Smooth muscle cell (in vitro differentiated cells): ENCODE measurements around the gene TMEM127. TPM values are rescaled to one million over a fixed set of nuclear protein-coding genes. Genes with fewer than 3 reads are reported as not detected.

Experiments used
- DNase-seq: peaks from one replicate; lab custom pipeline; 2025; ENCODE audit not compliant: unreplicated experiment; lab: John Stamatoyannopoulos, UW
- H2AFZ ChIP-seq: fragments of 200-600 bp; sonication (generic); 2 replicates; pipeline ENCODE4 v1.6.0; 2016; ENCODE audit warnings: antibody characterized with exemption, low read depth, mild to moderate bottlenecking
- H3F3A ChIP-seq: fragments of 200-600 bp; sonication (generic); 2 replicates; pipeline ENCODE4 v1.6.0; 2017; ENCODE audit warnings: antibody characterized with exemption, low read depth
- H3K27ac ChIP-seq: fragments of 200-600 bp; sonication (generic); 2 replicates; pipeline ENCODE4 v1.5.1; 2016; ENCODE audit warnings: low read depth, mild to moderate bottlenecking
- H3K27me3 ChIP-seq: fragments of 200-600 bp; sonication (generic); 2 replicates; pipeline ENCODE4 v1.6.1; 2016; ENCODE audit warnings: low read depth, mild to moderate bottlenecking
- H3K36me3 ChIP-seq: fragments of 200-600 bp; sonication (generic); 2 replicates; pipeline ENCODE4 v1.5.1; 2016; ENCODE audit warnings: low read depth
- H3K4me1 ChIP-seq: fragments of 200-600 bp; sonication (generic); 2 replicates; pipeline ENCODE4 v1.5.1; 2016; ENCODE audit warnings: low read depth
- H3K4me2 ChIP-seq: fragments of 200-600 bp; sonication (generic); 2 replicates; pipeline ENCODE4 v1.6.0; 2016; ENCODE audit warnings: mild to moderate bottlenecking
- H3K4me3 ChIP-seq: fragments of 200-600 bp; sonication (generic); 2 replicates; pipeline ENCODE4 v1.5.1; 2016; ENCODE audit warnings: mild to moderate bottlenecking
- H3K79me2 ChIP-seq: fragments of 200-600 bp; sonication (generic); 2 replicates; pipeline ENCODE4 v1.6.0; 2016; ENCODE audit warnings: low read depth, mild to moderate bottlenecking
- H3K9ac ChIP-seq: fragments of 200-600 bp; sonication (generic); 2 replicates; pipeline ENCODE4 v1.6.0; 2016; ENCODE audit warnings: low read depth
- H3K9me3 ChIP-seq: fragments of 200-600 bp; sonication (generic); replicated peaks from 2 replicates; pipeline ENCODE4 v1.5.1; 2016; ENCODE audit warnings: low read depth
- H4K20me1 ChIP-seq: fragments of 200-600 bp; sonication (generic); 2 replicates; pipeline ENCODE4 v1.6.0; 2016; ENCODE audit warnings: low read depth
- CTCF ChIP-seq: fragments of 200-600 bp; sonication (generic); IDR thresholded peaks from 2 replicates; pipeline ENCODE4 v1.5.1; 2017; ENCODE audit warnings: borderline replicate concordance, mild to moderate bottlenecking, antibody characterized with exemption; ENCODE audit not compliant: insufficient read depth, poor library complexity, severe bottlenecking
- WGBS: methylation state at CpG from one replicate; pipeline ENCODE4 v1.1.7; 2016; ENCODE audit warnings: low lambda C conversion rate; 5-methylcytosine and 5-hydroxymethylcytosine counted together
- polyA plus RNA-seq: library from polyadenylated mRNA; unstranded; fragments of >200 nt; fragmentation: Nextera tagmentation; extraction: Ambion mirVana; gene quantifications from 2 replicates; pipeline ENCODE4 v1.2.1, GENCODE V29; 2016
- total RNA-seq: library from RNA; depleted of rRNA; stranded (reverse); fragments of >200 nt; gene quantifications from 2 replicates; pipeline ENCODE4 v1.2.3, GENCODE V29; 2014

The TMEM127 gene
- total and polyA plus RNA-seq, 2 experiments from 2014 or later, result 21.9 to 31.8 TPM

- Histone ChIP-seq H4K20me1 (no peaks in the 10 kb centered on the region), H3K36me3 (no peaks in the 10 kb centered on the region), H3K79me2 (no peaks in the 10 kb centered on the region), H3K9me3 (no peaks in the 10 kb centered on the region), H3K4me1 (no peaks in the 10 kb centered on the region), H3K27ac (no peak overlapping the region), H3K9ac (no peak overlapping the region), H3F3A (no peaks in the 10 kb centered on the region), H3K4me3 (no peak overlapping the region), H3K27me3 (no peaks in the 10 kb centered on the region), H2AFZ (no peak overlapping the region), H3K4me2 (no peak overlapping the region)
- TF ChIP-seq CTCF, result no peak
- no peak for DNase-seq
- WGBS, result 90% methylated on average over 2 of the region's 2 CpGs
Observed at GRCh38 chr2:96241227-96241626, 24.6 kb downstream of the TMEM127 start.

DNA sequence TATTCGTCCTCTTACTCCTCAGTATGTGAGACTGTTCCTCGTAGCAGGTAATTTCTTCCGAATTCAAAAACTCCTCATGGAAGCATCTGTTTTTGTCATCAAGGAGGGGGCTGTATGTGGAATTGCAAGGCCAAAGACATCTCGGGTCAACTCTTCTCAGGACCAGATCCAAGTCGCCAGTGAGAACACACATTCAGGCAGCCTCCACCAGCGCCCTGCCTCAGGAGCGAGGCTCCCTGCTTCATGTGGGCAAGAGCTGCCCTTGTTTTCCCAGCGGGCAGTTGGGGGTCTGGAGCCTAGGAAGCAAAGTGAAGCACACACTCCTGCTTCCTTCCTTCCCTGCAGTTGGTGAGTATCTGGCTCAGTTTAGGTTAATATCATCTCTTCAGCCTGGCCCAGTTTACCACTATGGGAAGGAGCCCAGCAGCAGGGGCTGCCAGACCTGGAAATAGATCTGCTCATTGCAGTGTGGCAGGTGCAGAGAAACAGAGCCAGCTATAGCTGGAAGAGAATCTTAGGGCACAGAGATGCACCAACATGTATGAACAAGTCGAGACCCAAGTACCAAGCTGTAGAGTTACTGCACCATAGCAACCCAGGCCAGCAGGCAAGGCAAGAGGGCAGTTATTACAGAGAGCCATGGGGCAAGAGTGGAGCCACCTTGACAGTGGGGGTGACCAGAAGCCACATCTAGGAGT is 25.3 kb downstream of the TMEM127 start:
- no peak for DNase-seq
- TF ChIP-seq CTCF, result no peak
- Histone ChIP-seq H3F3A (no peaks in the 10 kb centered on the region), H3K27ac (no peak overlapping the region), H3K79me2 (no peaks in the 10 kb centered on the region), H3K4me3 (no peak overlapping the region), H3K4me1 (no peaks in the 10 kb centered on the region), H3K36me3 (no peaks in the 10 kb centered on the region), H2AFZ (no peak overlapping the region), H3K4me2 (no peak overlapping the region), H3K27me3 (no peaks in the 10 kb centered on the region), H3K9ac (no peak overlapping the region), H4K20me1 (no peaks in the 10 kb centered on the region), H3K9me3 (no peaks in the 10 kb centered on the region)
- 97% methylated on average over 9 of the region's 9 CpGs for WGBS

DNA sequence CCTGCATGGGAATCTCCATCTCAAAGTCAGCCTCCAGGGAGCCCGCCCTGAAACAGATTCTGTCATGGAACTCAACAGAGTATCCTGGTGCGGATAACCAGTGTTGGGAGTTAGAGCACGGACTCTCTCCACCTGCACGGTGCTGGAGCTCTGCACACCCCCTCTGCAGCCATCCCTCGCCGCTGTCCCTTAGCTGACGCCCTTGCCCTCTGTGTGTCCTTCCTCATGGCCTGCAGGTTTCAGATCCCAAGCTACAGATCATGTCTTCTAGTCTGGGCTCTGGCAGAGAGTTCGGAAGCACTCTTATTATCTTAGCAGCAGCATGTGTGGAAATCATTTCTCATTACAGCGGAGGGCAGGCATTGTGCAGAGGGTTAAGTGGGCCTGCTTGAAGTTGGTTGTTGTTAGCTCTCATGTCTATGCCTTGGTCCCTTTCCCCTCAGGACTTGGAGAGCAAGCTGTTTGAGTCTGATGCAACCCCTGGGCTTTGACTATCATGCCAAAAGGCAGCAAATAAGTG is 26.0 kb downstream of the TMEM127 start:
- Histone ChIP-seq H4K20me1 (no peaks in the 10 kb centered on the region), H3K79me2 (no peaks in the 10 kb centered on the region), H2AFZ (no peak overlapping the region), H3F3A (no peaks in the 10 kb centered on the region), H3K9me3 (no peaks in the 10 kb centered on the region), H3K4me1 (no peaks in the 10 kb centered on the region), H3K4me2 (no peak overlapping the region), H3K4me3 (no peak overlapping the region), H3K36me3 (no peaks in the 10 kb centered on the region), H3K27me3 (no peaks in the 10 kb centered on the region), H3K27ac (no peak overlapping the region), H3K9ac (no peak overlapping the region)
- TF ChIP-seq CTCF, result no peak
- 92% methylated on average over 9 of the region's 9 CpGs for WGBS
- no peak for DNase-seq

DNA sequence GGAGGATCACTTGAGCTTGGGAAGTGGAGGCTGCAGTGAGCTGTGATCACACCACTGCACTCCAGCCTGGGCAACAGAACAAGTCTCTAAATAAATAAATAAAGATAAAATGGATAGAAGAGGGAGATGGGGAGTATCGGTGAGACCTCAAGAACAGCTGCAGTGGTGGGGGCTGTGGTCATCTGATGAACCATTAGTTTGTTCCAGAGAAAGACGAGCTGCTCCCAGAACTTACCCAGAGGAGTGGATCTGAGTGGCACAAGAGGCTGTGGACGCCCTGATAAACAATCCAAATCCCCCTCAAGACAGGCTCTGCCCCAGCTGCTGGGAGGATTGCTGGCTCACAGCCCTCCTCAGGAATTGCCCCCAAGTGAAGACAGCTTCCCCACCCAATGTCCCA is 26.7 kb downstream of the TMEM127 start:
- Histone ChIP-seq H3K27me3 (no peaks in the 10 kb centered on the region), H3K79me2 (no peaks in the 10 kb centered on the region), H3K27ac (no peak overlapping the region), H2AFZ (no peak overlapping the region), H3K4me1 (no peaks in the 10 kb centered on the region), H4K20me1 (peaks cover 4% of the 10 kb centered on the region), H3K4me3 (no peak overlapping the region), H3K9me3 (no peaks in the 10 kb centered on the region), H3K9ac (no peak overlapping the region), H3K4me2 (no peak overlapping the region), H3F3A (no peaks in the 10 kb centered on the region), H3K36me3 (no peaks in the 10 kb centered on the region)
- TF ChIP-seq CTCF, result no peak
- no peak for DNase-seq
- 87% methylated on average over 3 of the region's 3 CpGs for WGBS
